OCI-LY7 (cell line): ENCODE measurements around the gene STX16.

Source experiments
- EZH2phosphoT487 ChIP-seq: fragments of 200-600 bp; sonication (generic); IDR thresholded peaks from 2 replicates; pipeline ENCODE4 v1.6.1; 2018; ENCODE audit warnings: low read depth, borderline replicate concordance, mild to moderate bottlenecking, mixed run types, antibody characterized with exemption, low read length, moderate library complexity, mixed read lengths
- TF ChIP-seq, protein P1 (sequence below): fragments of 200-600 bp; sonication (generic); conservative IDR thresholded peaks from 2 replicates; pipeline ENCODE4 v1.5.1; 2014; ENCODE audit warnings: mild to moderate bottlenecking, antibody characterized with exemption, low read length, moderate library complexity, mixed read lengths

DNA sequence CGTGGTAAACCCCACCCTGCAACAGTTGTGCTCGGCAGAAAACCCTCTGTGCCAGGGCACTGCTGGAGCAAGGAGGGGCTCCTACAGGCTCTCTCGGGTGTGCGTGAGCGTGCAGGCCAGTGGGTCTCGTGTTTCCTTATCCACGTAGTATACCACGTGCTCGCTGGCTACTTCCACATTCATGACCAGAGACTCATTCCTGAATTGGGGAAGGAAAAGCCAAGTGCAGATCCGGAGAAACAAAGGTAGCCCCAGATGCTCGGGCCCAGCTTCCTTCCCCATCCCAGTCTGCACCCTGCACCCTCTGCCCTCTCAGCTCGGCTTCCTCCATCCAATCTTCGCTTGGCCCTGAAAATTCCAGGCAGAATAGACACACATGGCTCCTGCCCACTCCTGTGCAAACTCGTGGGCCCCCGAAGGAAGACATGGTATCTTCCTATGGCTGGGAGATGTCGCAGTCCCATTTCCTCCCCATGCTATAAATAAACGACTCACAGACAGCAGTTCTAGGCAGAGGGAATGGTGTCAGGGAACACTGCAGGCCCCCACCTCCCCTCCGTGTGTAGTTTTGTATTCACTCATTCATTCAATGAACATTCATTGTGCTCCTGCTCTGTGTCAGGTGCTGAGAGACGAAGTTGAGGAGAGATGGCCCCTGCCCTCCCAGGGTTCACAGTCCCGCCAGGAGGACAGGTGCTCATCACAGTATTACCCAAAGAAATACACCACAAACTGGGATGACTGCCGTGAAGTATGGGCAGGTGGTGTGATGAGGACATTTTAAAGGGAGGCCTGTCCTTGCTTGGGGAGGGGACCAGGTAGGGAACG, 71.1 kb downstream of the STX16 start:
- TF ChIP-seq, protein P1, sequence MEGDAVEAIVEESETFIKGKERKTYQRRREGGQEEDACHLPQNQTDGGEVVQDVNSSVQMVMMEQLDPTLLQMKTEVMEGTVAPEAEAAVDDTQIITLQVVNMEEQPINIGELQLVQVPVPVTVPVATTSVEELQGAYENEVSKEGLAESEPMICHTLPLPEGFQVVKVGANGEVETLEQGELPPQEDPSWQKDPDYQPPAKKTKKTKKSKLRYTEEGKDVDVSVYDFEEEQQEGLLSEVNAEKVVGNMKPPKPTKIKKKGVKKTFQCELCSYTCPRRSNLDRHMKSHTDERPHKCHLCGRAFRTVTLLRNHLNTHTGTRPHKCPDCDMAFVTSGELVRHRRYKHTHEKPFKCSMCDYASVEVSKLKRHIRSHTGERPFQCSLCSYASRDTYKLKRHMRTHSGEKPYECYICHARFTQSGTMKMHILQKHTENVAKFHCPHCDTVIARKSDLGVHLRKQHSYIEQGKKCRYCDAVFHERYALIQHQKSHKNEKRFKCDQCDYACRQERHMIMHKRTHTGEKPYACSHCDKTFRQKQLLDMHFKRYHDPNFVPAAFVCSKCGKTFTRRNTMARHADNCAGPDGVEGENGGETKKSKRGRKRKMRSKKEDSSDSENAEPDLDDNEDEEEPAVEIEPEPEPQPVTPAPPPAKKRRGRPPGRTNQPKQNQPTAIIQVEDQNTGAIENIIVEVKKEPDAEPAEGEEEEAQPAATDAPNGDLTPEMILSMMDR = no peak
- TF ChIP-seq EZH2phosphoT487 = no peak
